ENCODE results near the gene TMTC2.

- TF ChIP-seq YY1 (IDR thresholded peaks at IDR 0.05; ENCODE audit: insufficient read depth, insufficient read length) = no peak
- no peak for TF ChIP-seq SUZ12 (IDR thresholded peaks at IDR 0.05; ENCODE audit: extremely low read depth, insufficient read depth, insufficient read length)
- no peak for TF ChIP-seq ZNF274 (IDR thresholded peaks at IDR 0.05; ENCODE audit: low read depth, low read length)
These were observed 181.2 kb downstream of the TMTC2 start for GRCh38 chr12:82867762-82868500.
